GM18870 (cell line): ENCODE data around the gene SRGAP2B.
"Not testable (repeated sequence)": the region's sequence is repeated elsewhere in the genome, so short reads cannot be mapped to it uniquely, and the experiment has no call there.

Source experiments
- ATAC-seq: cut with Tn5 transposase; IDR thresholded peaks from one replicate; pipeline ENCODE4 v1.9.1; 2021; ENCODE audit warnings: moderate library complexity; ENCODE audit not compliant: unreplicated experiment

The SRGAP2B gene

GRCh38 chr1:145095284-145096057, at the start of gene SRGAP2B, which contains the start of gene FAM72D:
Gene SRGAP2B, minus strand, starts transcription at chr1:145095328. Its CDS starts 2,427 bp downstream, at chr1:145092901.
Gene FAM72D, plus strand, starts transcription at chr1:145095974. Its CDS starts 874 bp downstream, at chr1:145096848.
- ATAC-seq, result peak; percentile 93

- ATAC-seq, result not testable (repeated sequence)
Observed at GRCh38 chr1:145144264-145144913, 49.3 kb upstream of the SRGAP2B start.

- not testable (repeated sequence) for ATAC-seq
Observed at GRCh38 chr1:145140549-145140948, 45.4 kb upstream of the SRGAP2B start.

- ATAC-seq, result not testable (repeated sequence)
Observed at GRCh38 chr1:145134476-145134875, 39.3 kb upstream of the SRGAP2B start.

GRCh38 chr1:145128697-145129469, 33.8 kb upstream of the SRGAP2B start:
- ATAC-seq, result not testable (repeated sequence)

GRCh38 chr1:145127144-145127543, 32.0 kb upstream of the SRGAP2B start:
- not testable (repeated sequence) for ATAC-seq

GRCh38 chr1:145125112-145125511, 30.0 kb upstream of the SRGAP2B start:
- not testable (repeated sequence) for ATAC-seq

GRCh38 chr1:145123992-145124641, 29.0 kb upstream of the SRGAP2B start:
- ATAC-seq, result not testable (repeated sequence)

- ATAC-seq, result not testable (repeated sequence)
Observed at GRCh38 chr1:145123062-145123395, 27.9 kb upstream of the SRGAP2B start.

GRCh38 chr1:145122344-145123061, 27.4 kb upstream of the SRGAP2B start:
- not testable (repeated sequence) for ATAC-seq

- ATAC-seq, result not testable (repeated sequence)
Observed at GRCh38 chr1:145119842-145120241, 24.7 kb upstream of the SRGAP2B start.

- ATAC-seq, result not testable (repeated sequence)
Observed at GRCh38 chr1:145115587-145116493, 20.7 kb upstream of the SRGAP2B start.

GRCh38 chr1:145114560-145115057, 19.5 kb upstream of the SRGAP2B start:
- ATAC-seq, result not testable (repeated sequence)

GRCh38 chr1:145112703-145113102, 17.6 kb upstream of the SRGAP2B start:
- ATAC-seq, result not testable (repeated sequence)

GRCh38 chr1:145111674-145112073, 16.5 kb upstream of the SRGAP2B start:
- not testable (repeated sequence) for ATAC-seq

- not testable (repeated sequence) for ATAC-seq
Observed at GRCh38 chr1:145103294-145103693, 8.2 kb upstream of the SRGAP2B start.

GRCh38 chr1:145101725-145102124, 6.6 kb upstream of the SRGAP2B start:
- ATAC-seq, result not testable (repeated sequence)

GRCh38 chr1:145094655-145095211, 395 bp downstream of the SRGAP2B start:
- peak; percentile 0 for ATAC-seq
